Brain pericyte (primary cell): ENCODE measurements around the gene DCLRE1B.

ENCODE experiments used
- DNase-seq: peaks from one replicate; pipeline ENCODE4 v3.0.0-alpha.2; 2012; ENCODE audit warnings: low read depth, low spot score

The DCLRE1B gene

DNA sequence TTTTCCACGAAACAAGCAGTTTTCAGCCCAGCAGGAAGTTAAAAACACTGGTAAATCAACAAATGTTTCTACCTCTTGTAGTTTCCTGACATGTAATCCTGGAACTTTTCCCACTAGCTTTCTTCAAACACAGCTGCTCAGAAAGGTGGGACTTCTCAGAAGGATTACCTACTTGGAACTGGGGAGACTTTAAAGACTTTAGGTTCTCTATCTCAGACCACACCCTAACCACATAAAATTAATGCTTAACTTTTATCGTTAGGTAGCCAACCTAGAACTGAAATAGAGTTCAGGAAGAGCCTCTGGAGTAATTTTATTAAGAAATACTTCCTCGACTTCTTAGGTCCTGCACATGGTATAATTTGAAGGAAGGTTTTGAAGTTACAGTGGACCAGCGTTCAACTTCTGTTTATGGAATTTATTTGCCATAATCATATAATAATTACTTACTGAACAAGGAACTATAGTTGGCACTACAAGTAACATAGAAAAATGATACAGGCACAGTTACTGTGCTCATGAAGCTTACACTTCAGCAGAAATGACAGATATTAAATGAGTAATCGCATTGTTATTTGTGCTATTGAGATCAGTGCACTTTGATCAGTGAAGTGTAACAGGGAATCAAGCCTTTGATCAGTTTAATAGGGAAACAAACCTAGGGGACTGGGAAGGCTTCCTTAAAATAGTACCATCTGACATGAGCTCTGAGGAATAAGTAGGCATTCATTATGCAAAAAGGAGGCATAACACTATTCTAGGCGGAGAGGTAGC lies 17.5 kb upstream of the DCLRE1B start, which contains the start of gene BCL2L15:
BCL2L15 (minus strand) TSS at position 180 of the 774 bp plus-strand sequence. CDS start 206 bp downstream, outside the sequence.
- no peak for DNase-seq

DNA sequence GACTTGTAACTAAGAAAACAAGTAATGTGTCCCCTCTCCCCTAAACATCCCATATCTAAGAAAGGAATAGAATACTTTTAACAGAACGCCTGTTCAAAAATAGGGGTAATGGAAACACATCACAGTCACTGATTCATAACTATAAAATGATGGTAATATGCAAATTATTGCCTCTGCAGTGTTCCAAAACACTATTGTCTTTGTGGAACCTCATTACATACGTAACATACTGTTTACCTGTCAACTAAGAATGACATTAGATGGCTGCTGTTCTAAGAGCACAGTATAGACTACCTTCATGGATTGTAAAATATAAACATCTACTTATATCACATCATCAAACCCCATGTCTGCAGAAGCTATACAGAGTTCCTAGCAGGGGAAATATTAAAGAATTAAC lies 14.3 kb upstream of the DCLRE1B start:
- DNase-seq = no peak

DNA sequence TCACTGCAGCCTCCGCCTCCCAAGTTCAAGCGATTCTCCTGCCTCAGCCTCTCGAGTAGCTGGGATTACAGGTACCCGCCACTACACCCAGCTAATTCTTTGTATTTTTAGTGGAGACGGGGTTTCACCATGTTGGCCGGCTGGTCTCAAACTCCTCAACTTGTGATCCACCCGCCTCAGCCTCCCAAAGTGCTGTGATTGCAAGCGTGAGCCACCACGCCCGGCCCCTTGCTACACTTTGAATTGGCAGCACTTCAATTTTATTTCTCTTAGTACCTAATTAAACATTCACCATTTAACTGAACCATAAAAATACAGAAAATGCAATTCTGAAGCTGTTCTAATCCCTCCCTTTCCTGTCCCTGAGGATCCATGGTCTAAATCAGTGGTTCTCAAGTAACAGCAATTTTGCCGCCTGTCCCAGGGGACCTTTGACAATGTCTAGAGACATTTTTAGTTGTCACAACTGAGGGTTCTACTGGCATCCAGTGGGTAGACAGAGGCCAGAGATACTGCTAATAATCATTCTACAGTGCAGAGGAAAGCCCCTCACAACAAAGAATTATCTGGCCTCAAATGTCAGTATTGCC lies 13.4 kb upstream of the DCLRE1B start:
- no peak for DNase-seq

DNA sequence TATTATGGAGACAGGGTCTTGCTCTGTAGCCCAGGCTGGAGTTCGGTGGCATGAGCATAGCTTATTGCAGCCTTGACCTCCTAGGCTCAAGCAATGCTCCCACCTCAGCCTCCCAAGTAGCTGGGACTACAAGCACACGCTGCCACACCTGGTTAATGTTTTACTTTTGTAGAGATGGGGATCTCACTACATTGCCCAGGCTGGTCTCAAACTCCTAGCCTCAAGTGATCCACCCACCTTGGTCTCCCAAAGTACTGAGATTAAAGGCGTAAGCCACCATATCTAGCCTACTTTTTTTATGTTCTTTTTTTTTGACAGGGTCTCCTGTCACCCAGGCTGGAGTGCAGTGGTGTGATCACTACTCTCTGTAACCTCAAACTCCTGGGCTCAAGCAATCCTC lies 11.9 kb upstream of the DCLRE1B start:
- no peak for DNase-seq

DNA sequence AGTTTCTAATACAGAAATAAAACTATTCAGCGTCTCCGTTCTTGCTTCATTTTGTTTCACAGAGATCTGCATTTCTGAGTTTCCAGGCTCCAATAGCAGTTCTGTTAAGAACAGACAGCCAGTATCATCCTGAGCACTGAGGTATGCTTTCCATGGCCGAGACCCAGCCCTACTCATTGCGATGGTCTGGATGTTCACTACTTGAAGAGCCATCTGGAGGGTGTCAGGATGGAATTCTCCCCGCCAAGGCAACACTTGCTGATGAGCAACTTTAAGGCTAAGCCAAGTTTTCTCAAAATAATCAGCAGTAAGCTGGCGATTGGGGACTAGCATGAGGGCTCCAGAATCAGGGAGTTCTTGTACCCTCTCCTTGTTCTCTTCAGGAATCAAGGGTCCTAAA lies 10.0 kb upstream of the DCLRE1B start:
- DNase-seq = no peak

DNA sequence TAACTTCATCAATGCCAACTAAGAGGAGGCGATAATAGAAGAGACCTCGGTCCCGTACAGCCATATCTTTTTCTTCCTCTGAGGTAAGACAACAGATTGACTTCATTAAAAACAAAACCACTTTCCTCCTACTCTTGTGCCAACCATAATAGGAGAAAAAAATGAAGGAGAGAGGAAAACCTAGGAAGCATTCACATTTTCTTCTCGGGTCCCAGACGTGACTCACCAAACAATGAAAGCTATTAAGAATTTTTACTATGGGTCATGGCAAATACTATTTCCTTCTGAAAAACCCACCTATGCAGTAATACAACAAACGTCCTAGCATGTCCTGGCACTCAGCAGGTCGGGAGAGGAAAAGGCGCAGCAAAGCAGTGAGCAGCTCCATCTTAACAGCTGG lies 9.2 kb upstream of the DCLRE1B start:
- DNase-seq = no peak

DNA sequence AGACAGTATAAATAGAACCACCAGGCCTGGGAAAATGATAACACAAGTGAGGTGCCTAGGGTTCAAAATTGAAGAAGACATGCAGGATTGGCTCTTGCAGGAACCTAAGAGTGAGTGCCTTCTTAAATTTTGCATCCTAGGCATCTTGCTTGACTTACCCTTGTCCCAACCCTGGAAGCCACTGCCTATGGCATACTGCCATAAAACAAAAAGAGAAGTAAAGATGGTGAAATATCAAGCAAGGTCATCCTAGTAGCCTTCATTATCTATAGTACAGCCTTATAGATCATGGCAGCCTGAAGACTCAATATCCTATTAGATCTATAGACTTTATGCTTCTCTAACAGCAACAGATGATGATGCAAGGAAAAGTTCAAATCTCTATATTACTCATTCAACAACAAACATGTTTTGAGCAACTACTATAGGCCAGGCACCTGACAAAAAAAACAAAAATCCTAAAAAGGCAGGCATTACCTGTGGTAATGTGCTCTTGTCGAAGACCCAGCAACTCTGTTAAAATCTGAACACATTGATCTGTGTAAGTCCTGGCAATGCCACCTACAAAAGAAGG lies 6.8 kb upstream of the DCLRE1B start:
- no peak for DNase-seq

DNA sequence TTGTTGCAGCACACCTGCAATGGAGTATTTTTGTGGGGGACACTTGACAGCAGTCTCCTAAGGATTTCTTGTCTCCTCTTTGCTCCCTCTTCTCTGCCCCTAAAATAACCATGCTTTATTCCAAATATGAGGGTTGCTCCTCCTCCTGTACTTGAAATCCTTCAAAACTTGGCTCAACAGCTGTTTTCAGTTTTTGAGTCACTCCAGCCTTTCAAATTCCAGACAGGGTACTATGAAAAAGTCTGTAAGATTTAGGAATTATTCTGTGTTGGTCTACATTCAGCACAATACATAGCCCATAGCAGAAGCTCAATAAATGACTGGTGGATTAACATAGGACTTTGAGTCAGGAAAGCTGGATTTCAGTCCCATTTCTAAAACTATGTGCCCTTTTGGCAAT lies 6.0 kb upstream of the DCLRE1B start:
- no peak for DNase-seq

DNA sequence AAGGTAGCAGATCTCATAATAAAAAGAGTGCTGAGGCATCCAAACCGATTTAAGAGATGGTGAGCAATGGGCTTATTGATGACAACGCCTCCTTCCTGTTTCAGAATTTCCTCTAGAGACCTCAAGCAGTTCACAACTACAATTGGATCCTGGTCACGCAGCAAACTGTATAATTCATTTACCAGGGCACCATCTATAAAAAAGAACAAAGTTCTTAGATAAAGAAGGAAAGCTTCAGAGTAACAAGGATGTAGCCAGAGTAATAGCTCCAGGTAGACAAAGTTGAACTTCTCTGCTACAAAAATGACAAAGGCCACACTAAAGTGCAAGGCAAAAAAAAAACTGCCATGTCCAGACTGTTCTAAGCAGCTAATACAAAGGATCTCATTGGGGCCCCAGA lies 3.9 kb upstream of the DCLRE1B start:
- no peak for DNase-seq

DNA sequence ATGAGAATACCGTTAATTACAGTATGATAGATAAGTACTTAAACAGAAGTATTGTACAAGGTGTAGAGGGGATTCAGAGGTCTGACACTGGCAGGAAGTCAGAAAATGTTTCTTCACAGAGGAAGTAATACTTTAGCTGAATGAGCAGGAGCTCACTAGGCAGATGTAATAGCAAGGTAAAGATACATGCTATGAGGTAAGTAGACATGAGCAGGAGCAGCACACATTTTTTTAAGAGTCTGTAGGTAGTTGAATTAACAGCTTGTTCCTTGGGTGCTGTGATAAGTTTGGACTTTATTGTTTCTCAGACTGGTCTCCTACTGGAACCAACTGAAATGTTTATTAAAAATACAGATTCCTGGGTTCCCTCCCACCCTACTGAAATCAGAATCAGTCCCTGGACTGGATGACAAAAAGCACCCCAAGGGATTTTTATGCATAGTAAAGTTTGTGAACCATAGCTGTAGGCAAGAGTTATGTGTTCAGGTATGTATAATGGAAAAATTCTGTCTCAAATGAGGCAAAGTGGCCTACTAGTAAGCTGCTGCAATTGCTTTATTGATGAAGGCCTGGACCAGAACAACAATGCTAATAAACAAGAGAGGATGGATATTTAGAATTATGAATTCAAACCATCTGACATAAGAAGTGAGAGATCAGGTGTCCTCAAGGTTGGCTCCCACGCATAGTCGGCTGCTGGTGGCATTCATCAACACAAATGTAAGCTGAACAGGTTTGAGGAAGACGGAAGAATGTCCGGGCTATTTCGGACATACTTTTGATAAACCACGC lies 1.4 kb upstream of the DCLRE1B start:
- no peak for DNase-seq

DNA sequence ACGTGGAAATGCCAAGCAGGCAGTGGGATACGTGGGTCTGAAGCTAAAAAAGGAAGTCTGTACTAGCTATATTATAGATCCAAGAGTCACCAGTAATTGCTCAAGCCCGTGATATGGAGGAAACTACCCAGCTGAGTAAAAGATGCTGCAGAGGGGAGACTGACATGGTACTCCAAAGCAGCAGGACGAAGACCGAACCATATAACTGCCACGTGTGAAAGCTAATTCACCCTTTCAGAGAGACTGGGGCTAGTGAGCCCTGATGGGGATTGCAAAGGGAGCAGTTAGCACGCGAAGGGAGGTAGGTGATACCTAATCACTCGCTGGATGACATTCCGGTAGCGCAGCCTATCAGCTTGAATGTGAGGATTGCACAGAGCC lies 843 bp upstream of the DCLRE1B start:
- DNase-seq = no peak

DNA sequence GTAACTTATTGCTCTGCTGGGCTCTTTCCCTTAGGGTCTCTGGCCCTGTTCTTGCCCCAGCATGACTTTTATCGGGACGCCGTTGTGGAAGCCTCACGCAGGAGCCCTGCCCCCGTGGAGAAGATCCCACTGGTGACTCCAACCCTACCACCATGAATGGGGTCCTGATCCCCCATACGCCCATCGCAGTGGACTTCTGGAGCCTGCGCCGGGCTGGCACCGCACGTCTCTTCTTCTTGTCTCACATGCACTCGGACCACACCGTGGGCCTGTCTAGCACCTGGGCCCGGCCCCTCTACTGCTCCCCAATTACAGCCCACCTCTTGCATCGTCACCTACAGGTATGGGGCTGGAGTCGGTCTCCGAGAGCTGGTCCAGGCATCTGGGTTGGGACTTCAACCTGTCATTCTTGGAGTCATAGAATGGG lies 322 bp downstream of the DCLRE1B start:
- DNase-seq = no peak

DNA sequence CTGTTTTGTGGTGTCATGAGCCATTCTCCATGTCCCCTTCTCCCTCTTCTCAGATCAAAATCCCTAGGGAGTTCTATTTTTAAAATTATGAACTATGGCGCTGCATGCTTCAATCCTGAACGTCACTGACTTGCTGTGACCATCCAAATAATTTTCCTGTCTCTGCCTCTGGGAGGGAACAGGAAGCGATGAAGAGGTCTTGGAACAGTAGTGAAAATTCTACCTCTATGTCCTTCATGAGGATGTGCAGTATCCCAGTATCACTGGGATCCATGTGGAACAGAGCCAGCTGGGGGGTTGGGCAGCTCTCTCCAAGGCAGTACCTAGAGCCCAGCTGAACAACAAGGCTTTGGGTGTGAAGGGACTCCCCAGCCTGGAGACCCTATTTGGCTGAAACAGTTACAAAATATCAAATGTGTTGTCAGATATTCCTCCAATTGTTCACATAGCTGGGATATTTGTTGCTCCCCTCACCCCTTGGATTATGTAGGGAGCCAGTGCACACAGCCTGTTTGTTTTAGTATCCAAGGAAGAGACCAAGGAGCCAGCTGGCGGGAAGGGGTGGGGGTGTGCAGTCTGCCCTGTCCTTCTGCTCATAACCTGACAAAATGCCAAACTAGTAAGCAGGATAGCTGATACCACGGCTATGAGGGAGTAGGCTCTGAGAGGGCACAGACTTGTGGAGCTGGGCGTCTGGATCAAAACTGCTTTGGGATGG lies 7.6 kb downstream of the DCLRE1B start:
- no peak for DNase-seq

DNA sequence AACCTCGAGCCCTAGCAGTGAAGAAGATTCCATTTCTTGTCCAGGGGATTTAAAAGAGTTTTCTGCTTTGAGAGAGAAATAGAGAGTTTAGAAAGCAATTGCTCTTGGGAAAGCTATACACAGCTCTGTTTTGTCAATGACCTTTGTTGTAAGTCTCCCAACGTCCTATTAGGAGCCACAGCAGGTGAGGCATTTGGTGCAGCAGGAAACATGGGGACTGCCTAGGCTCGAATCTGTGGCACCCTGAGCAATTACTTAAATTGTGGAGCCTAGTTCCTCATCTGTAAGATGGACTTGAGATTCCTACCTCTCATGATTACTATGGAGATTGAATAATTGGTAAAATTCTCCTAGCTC lies 8.2 kb downstream of the DCLRE1B start:
- no peak for DNase-seq

DNA sequence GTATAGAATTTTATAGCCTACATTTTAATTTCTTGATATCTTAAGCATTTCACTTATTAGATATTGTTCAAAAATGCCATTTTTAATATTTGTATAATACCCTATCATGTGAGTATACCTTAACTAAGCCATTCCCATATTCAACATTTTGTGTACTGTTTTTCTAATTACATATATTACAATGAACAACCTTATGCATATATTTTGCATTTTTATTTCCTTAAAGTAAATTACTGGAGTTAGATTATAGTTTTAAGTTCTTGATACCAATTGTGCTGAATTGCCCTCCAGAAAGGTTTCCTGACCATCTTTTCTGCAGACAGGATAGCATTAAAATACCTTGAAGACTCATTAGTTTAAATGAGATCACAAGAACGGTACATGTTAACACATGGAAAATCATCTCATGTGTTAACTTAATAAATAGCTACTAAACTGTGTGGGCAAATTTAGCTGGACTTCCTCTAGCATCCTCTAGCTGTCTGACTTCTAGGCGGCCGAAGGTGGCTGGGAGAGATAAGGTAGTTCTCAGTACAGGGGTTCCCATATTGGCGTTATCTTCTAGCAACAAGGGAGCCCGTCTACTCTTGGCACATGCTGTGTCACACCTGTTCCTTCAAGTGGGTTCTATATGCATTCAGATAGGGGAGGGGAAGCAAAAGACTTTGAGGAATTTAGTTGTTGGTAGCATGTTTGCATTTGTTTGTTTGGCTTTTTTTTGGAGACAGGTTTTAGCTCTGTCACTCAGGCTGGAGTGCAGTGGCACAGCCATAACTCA lies 8.9 kb downstream of the DCLRE1B start:
- no peak for DNase-seq

DNA sequence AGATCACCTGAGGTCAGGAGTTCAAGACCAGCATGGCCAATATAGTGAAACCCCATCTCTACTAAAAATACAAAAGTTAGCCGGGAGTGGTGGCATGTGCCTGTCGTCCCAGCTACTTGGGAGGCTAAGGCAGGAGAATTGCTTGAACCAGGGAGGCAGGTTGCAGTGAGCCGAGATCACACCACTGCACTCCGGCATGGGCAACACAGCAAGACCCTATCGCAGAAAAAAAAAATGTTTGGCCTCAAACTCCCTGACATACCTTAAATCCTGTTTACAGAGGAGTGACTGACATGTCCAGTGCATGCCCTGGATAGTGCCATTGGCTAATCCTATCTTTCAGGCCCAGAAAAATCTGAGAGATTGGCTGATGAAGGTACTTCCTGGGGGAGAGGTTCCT lies 11.8 kb downstream of the DCLRE1B start:
- DNase-seq = no peak

DNA sequence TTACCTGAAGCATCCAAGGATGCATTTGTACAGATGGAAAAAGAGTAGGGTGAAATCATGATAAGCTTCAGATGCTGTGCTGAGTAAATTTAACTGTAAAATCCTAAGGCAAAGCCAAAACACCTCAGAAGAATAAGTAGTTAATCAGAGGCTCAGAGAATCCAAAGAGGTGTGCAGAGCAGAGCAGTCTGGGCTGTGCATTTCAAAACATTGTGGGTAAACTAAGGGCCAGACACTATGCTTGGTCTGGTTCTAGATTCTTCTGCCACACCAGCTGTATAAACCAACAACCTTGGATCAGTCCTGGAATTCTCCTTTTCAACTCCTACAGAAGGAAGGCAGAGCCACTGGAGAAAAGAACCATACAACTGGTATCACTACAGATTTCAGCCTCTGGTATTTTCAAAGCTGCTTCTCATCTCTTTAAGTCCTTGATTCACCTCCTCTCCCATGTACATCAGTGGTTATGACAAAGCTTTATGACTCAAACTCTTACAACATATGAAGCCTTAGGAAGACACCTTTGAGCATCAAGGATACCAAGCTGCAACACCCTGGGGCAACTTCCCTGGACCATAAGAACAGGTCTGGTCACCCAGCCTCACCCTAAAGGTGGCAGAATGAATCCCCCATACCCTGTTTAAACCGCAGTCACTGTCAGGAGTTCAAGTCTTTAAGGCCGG lies 12.4 kb downstream of the DCLRE1B start:
- no peak for DNase-seq

DNA sequence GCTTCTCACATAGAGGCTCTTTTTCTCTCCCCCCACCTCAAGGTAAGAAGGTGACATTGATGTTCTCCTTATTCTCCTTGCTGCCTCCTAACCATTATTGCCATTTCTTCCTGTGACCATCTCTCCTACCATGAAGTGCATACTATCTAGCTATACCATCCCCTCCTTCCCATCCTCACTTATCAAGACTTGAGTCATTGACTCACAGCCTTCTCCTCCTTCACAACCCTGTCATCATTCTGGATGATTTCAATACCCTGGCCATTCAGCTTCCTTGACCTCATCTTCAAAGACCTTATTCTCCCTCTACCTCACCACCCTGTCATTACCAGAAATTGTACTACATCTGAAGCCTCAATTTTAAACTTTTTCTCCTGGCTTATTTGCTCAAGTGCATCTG lies 13.1 kb downstream of the DCLRE1B start:
- DNase-seq = no peak

DNA sequence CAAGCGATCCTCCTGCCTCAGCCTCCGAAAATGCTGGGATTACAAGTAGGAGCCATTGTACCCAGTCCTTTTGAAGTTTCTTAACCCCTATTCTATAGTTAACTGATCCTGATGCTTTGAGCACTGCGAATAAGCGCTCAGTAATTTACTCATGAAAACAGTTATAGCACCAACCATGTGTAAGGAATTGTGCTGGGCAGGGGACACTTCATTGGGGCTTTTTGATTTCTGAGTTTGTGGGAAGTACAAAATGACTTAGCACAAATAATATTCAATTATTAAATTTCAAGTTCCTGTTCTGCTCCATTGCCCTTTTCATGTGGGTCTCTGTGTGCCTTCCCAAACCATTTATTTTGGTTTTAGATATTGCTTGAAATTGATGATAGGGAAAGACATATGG lies 17.8 kb downstream of the DCLRE1B start:
- DNase-seq = no peak

DNA sequence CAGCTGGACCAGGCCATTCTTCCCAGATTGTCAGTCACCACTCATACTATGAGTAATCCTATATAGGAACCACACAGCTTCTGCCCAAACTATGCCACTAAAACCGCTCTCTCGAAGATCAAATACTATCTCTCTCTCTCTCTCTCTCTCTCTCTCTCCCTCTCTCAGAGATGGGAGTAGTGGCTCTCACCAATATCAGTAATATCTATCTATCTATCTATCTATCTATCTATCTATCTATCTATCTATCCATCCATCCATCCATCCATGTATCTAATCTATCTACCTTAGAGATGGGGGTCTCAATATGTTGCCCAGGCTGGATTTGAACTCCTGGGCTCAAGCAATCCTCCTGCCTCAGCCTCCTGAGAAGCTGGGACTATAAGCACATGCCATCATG lies 19.3 kb downstream of the DCLRE1B start:
- DNase-seq = no peak
